WTC11 (cell line): ENCODE results near the gene RTEL1. TPM values are rescaled to one million over a fixed set of nuclear protein-coding genes. Genes with fewer than 3 reads are reported as not detected.
A peak's percentile ranks its signal among the peaks of the same experiment; 100 is the strongest.

Experiments
- ATAC-seq: fragments of 200-7000 bp; cut with Tn5 transposase; 2 replicates; pipeline ENCODE4 v1.10.0; 2021; ENCODE audit warnings: mild to moderate bottlenecking, moderate library complexity
- CTCF ChIA-PET: fragments of 300-600 bp; sonication (Branson Sonifier 250); formaldehyde crosslinking; loops from one replicate; lab custom pipeline; 2021; ENCODE audit warnings: antibody characterized with exemption; lab: Charles Lee
- POLR2A ChIA-PET: fragments of 350-600 bp; sonication (Branson Sonifier 250); formaldehyde crosslinking; loops from one replicate; lab custom pipeline; 2021; ENCODE audit warnings: antibody characterized with exemption; lab: Charles Lee
- DNase-seq: peaks from one replicate; pipeline ENCODE4 v3.0.0; 2021; ENCODE audit warnings: low spot score
- H3K27ac Mint-ChIP-seq: 2 replicates; pipeline ENCODE4 v1.8.0; 2021; ENCODE audit warnings: mixed read lengths
- H3K27me3 Mint-ChIP-seq: 2 replicates; pipeline ENCODE4 v1.8.0; 2021; ENCODE audit warnings: low read depth, mild to moderate bottlenecking, moderate library complexity, mixed read lengths
- H3K36me3 Mint-ChIP-seq: 2 replicates; pipeline ENCODE4 v1.8.0; 2021; ENCODE audit warnings: mixed read lengths
- H3K4me1 Mint-ChIP-seq: 2 replicates; pipeline ENCODE4 v1.8.0; 2022; ENCODE audit warnings: mixed read lengths
- H3K4me3 Mint-ChIP-seq: 2 replicates; pipeline ENCODE4 v1.8.0; 2021; ENCODE audit warnings: mild to moderate bottlenecking, moderate library complexity, mixed read lengths
- H3K9me3 Mint-ChIP-seq: 2 replicates; pipeline ENCODE4 v1.8.0; 2021; ENCODE audit warnings: mixed read lengths
- CREB1 ChIP-seq: sonication (generic); formaldehyde crosslinking; IDR thresholded peaks from 2 replicates; pipeline ENCODE4 v1.8.0; 2023; ENCODE audit warnings: mild to moderate bottlenecking, missing genetic modification reagents
- ELF4 ChIP-seq: sonication (generic); formaldehyde crosslinking; IDR thresholded peaks from 2 replicates; pipeline ENCODE4 v1.8.1; 2022; ENCODE audit warnings: low read depth, mild to moderate bottlenecking, moderate library complexity, missing genetic modification reagents
- FOXK1 ChIP-seq: sonication (generic); formaldehyde crosslinking; IDR thresholded peaks from 2 replicates; pipeline ENCODE4 v1.8.0; 2022; ENCODE audit warnings: mild to moderate bottlenecking, moderate library complexity, missing genetic modification reagents
- GABPB1 ChIP-seq: sonication (generic); formaldehyde crosslinking; IDR thresholded peaks from 2 replicates; pipeline ENCODE4 v1.8.1; 2023; ENCODE audit warnings: mild to moderate bottlenecking, missing genetic modification reagents
- MYBL2 ChIP-seq: sonication (generic); formaldehyde crosslinking; IDR thresholded peaks from 2 replicates; pipeline ENCODE4 v1.8.1; 2023; ENCODE audit warnings: mild to moderate bottlenecking, moderate library complexity, missing genetic modification reagents
- NR2C2 ChIP-seq: sonication (generic); formaldehyde crosslinking; IDR thresholded peaks from 2 replicates; pipeline ENCODE4 v1.8.0; 2022; ENCODE audit warnings: mild to moderate bottlenecking, missing genetic modification reagents
- SMAD3 ChIP-seq: sonication (generic); formaldehyde crosslinking; IDR thresholded peaks from 2 replicates; pipeline ENCODE4 v1.8.0; 2022; ENCODE audit warnings: missing genetic modification reagents, mild to moderate bottlenecking, borderline replicate concordance
- TEAD1 ChIP-seq: sonication (generic); formaldehyde crosslinking; IDR thresholded peaks from 2 replicates; pipeline ENCODE4 v1.8.0; 2022; ENCODE audit warnings: mild to moderate bottlenecking, missing genetic modification reagents
- TEAD4 ChIP-seq: sonication (generic); formaldehyde crosslinking; IDR thresholded peaks from 2 replicates; pipeline ENCODE4 v1.8.0; 2022; ENCODE audit warnings: mild to moderate bottlenecking, missing genetic modification reagents
- TP53 ChIP-seq: sonication (generic); formaldehyde crosslinking; IDR thresholded peaks from 2 replicates; pipeline ENCODE4 v1.8.1; 2023; ENCODE audit warnings: mild to moderate bottlenecking, missing genetic modification reagents
- ZNF263 ChIP-seq: sonication (generic); formaldehyde crosslinking; IDR thresholded peaks from 2 replicates; pipeline ENCODE4 v1.8.1; 2022; ENCODE audit warnings: low read depth, mild to moderate bottlenecking, moderate library complexity, missing genetic modification reagents
- ZNF317 ChIP-seq: sonication (generic); formaldehyde crosslinking; IDR thresholded peaks from 2 replicates; pipeline ENCODE4 v1.8.1; 2023; ENCODE audit warnings: low read depth, mild to moderate bottlenecking, moderate library complexity, missing genetic modification reagents, borderline replicate concordance
- ZNF423 ChIP-seq: fragments of 250-450 bp; sonication (Bioruptor Pico); IDR thresholded peaks from 2 replicates; pipeline ENCODE4 v2.1.2; 2022; ENCODE audit warnings: mild to moderate bottlenecking, moderate library complexity
- total RNA-seq: library from RNA; stranded (reverse); gene quantifications from 3 replicates; pipeline ENCODE4 v1.2.3, GENCODE V29; 2021
- TF ChIP-seq, protein P1 (sequence below): sonication (generic); formaldehyde crosslinking; IDR thresholded peaks from 2 replicates; pipeline ENCODE4 v1.8.0; 2022; ENCODE audit warnings: missing genetic modification reagents
- TF ChIP-seq, protein P2 (sequence below): sonication (generic); formaldehyde crosslinking; IDR thresholded peaks from 2 replicates; pipeline ENCODE4 v1.8.1; 2022; ENCODE audit warnings: missing genetic modification reagents, borderline replicate concordance
- TF ChIP-seq, protein P3 (sequence below): sonication (generic); formaldehyde crosslinking; IDR thresholded peaks from 2 replicates; pipeline ENCODE4 v1.8.0; 2022; ENCODE audit warnings: mild to moderate bottlenecking, missing genetic modification reagents
- TF ChIP-seq, protein P4 (sequence below): sonication (generic); formaldehyde crosslinking; IDR thresholded peaks from 2 replicates; pipeline ENCODE4 v1.8.0; 2022; ENCODE audit warnings: mild to moderate bottlenecking, missing genetic modification reagents
- TF ChIP-seq, protein P5 (sequence below): sonication (generic); formaldehyde crosslinking; IDR thresholded peaks from 2 replicates; pipeline ENCODE4 v1.8.1; 2022; ENCODE audit warnings: mild to moderate bottlenecking, missing genetic modification reagents, moderate library complexity, borderline replicate concordance
- TF ChIP-seq, protein P6 (sequence below): sonication (generic); formaldehyde crosslinking; IDR thresholded peaks from 2 replicates; pipeline ENCODE4 v1.8.1; 2023; ENCODE audit warnings: mild to moderate bottlenecking, missing genetic modification reagents, borderline replicate concordance

Gene RTEL1
- total RNA-seq, 1 experiment from 2014 or later: 44.9 TPM

DNA sequence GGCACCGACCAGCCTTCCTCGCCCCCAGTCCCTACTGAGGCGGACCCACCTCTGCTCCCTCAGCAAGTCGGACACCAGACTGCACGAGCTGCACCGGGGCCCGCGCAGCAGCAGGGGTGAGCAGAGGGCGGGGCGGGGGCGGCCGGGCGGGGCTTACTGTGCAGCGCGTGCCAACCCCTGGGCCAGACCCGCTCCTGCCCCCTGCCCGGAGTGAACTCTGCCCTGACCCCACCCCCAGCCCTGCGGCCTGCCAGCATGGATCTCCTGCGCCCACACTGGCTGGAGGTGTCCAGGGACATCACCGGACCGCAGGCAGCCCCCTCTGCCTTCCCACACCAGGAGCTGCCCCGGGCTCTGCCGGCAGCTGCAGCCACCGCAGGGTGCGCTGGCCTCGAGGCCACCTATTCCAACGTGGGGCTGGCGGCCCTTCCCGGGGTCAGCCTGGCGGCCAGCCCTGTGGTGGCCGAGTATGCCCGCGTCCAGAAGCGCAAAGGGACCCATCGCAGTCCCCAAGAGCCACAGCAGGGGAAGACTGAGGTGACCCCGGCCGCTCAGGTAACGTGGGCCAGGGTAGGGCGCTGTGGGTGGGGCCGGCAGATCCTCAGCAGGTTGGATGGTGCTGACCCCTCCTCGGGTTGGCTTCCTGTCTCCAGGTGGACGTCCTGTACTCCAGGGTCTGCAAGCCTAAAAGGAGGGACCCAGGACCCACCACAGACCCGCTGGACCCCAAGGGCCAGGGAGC lies 80.0 kb downstream of the RTEL1 start:
- TF ChIP-seq, protein P1, sequence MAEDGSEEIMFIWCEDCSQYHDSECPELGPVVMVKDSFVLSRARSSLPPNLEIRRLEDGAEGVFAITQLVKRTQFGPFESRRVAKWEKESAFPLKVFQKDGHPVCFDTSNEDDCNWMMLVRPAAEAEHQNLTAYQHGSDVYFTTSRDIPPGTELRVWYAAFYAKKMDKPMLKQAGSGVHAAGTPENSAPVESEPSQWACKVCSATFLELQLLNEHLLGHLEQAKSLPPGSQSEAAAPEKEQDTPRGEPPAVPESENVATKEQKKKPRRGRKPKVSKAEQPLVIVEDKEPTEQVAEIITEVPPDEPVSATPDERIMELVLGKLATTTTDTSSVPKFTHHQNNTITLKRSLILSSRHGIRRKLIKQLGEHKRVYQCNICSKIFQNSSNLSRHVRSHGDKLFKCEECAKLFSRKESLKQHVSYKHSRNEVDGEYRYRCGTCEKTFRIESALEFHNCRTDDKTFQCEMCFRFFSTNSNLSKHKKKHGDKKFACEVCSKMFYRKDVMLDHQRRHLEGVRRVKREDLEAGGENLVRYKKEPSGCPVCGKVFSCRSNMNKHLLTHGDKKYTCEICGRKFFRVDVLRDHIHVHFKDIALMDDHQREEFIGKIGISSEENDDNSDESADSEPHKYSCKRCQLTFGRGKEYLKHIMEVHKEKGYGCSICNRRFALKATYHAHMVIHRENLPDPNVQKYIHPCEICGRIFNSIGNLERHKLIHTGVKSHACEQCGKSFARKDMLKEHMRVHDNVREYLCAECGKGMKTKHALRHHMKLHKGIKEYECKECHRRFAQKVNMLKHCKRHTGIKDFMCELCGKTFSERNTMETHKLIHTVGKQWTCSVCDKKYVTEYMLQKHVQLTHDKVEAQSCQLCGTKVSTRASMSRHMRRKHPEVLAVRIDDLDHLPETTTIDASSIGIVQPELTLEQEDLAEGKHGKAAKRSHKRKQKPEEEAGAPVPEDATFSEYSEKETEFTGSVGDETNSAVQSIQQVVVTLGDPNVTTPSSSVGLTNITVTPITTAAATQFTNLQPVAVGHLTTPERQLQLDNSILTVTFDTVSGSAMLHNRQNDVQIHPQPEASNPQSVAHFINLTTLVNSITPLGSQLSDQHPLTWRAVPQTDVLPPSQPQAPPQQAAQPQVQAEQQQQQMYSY: peak; percentile 52
- TF ChIP-seq, protein P2, sequence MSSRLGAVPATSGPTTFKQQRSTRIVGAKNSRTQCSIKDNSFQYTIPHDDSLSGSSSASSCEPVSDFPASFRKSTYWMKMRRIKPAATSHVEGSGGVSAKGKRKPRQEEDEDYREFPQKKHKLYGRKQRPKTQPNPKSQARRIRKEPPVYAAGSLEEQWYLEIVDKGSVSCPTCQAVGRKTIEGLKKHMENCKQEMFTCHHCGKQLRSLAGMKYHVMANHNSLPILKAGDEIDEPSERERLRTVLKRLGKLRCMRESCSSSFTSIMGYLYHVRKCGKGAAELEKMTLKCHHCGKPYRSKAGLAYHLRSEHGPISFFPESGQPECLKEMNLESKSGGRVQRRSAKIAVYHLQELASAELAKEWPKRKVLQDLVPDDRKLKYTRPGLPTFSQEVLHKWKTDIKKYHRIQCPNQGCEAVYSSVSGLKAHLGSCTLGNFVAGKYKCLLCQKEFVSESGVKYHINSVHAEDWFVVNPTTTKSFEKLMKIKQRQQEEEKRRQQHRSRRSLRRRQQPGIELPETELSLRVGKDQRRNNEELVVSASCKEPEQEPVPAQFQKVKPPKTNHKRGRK (CRISPR knock-in tag): no peak
- TF ChIP-seq, protein P3, sequence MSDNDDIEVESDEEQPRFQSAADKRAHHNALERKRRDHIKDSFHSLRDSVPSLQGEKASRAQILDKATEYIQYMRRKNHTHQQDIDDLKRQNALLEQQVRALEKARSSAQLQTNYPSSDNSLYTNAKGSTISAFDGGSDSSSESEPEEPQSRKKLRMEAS: peak; percentile 0
- TF ChIP-seq TEAD1 (CRISPR knock-in tag): no peak
- no peak for TF ChIP-seq TEAD4
- TF ChIP-seq, protein P4, sequence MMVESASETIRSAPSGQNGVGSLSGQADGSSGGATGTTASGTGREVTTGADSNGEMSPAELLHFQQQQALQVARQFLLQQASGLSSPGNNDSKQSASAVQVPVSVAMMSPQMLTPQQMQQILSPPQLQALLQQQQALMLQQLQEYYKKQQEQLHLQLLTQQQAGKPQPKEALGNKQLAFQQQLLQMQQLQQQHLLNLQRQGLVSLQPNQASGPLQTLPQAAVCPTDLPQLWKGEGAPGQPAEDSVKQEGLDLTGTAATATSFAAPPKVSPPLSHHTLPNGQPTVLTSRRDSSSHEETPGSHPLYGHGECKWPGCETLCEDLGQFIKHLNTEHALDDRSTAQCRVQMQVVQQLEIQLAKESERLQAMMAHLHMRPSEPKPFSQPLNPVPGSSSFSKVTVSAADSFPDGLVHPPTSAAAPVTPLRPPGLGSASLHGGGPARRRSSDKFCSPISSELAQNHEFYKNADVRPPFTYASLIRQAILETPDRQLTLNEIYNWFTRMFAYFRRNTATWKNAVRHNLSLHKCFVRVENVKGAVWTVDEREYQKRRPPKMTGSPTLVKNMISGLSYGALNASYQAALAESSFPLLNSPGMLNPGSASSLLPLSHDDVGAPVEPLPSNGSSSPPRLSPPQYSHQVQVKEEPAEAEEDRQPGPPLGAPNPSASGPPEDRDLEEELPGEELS (CRISPR knock-in tag): 0 out of 2 replicates have a peak, but pooled peaks have one; percentile 34
- 0 out of 2 replicates have a peak, but pooled peaks have one; percentile 31 for TF ChIP-seq ZNF317 (CRISPR knock-in tag)
- TF ChIP-seq ZNF423 (CRISPR knock-in tag): 0 out of 2 replicates have a peak, but pooled peaks have one; percentile 21
- TF ChIP-seq, protein P5, sequence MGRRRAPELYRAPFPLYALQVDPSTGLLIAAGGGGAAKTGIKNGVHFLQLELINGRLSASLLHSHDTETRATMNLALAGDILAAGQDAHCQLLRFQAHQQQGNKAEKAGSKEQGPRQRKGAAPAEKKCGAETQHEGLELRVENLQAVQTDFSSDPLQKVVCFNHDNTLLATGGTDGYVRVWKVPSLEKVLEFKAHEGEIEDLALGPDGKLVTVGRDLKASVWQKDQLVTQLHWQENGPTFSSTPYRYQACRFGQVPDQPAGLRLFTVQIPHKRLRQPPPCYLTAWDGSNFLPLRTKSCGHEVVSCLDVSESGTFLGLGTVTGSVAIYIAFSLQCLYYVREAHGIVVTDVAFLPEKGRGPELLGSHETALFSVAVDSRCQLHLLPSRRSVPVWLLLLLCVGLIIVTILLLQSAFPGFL: peak; percentile 48; the same call in 1 of the 2 replicates
- no peak for TF ChIP-seq MYBL2
- TF ChIP-seq TP53: no peak
- TF ChIP-seq SMAD3: no peak
- 0 out of 2 replicates have a peak, but pooled peaks have one; percentile 10 for TF ChIP-seq FOXK1
- 0 out of 2 replicates have a peak, but pooled peaks have one; percentile 20 for TF ChIP-seq ZNF263 (CRISPR knock-in tag)
- TF ChIP-seq, all 79 proteins: peak for 8
- Mint-ChIP-seq H3K27me3 (no peaks in the 10 kb centered on the region), H3K4me3 (peak overlapping the region; percentile 31; the same call in 1 of the 2 replicates), H3K36me3 (peaks cover 8% of the 10 kb centered on the region; the same call in 1 of the 2 replicates), H3K27ac (no peak overlapping the region), H3K4me1 (no peaks in the 10 kb centered on the region), H3K9me3 (no peaks in the 10 kb centered on the region)
- DNase-seq (peak; percentile 42), ATAC-seq (peak; percentile 0; the same call in 1 of the 2 replicates)
- ChIA-PET CTCF (interaction anchor here (0.8 to 2.2 kb wide), 7 partner anchors 10 to 243 kb away, joined by 3 to 10 read pairs (median 5); partner anchors contain the start of genes ARFRP1, PRPF6 and ZGPAT), POLR2A (interaction anchor here (1.3 to 1.5 kb wide), 2 partner anchors 30 to 127 kb away, joined by 6 to 7 read pairs; partner anchors contain the start of genes ARFRP1, TPD52L2 and ZGPAT)

DNA sequence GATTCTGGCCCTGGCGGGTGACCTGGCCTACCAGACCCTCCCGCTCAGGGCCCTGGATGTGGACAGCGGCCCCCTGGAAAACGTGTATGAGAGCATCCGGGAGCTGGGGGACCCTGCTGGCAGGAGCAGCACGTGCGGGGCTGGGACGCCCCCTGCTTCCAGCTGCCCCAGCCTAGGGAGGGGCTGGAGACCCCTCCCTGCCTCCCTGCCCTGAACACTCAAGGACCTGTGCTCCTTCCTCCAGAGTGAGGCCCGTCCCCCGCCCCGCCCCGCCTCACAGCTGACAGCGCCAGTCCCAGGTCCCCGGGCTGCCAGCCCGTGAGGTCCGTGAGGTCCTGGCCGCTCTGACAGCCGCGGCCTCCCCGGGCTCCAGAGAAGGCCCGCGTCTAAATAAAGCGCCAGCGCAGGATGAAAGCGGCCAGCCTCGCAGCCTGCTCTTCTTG lies 80.6 kb downstream of the RTEL1 start:
- no peaks in the 10 kb centered on the region for H3K9me3 Mint-ChIP-seq
- DNase-seq (peak; percentile 73), ATAC-seq (peak; percentile 11)
- H3K27ac Mint-ChIP-seq: no peak overlapping the region
- CTCF ChIA-PET: interaction anchor here (0.6 to 2.2 kb wide), 12 partner anchors 11 to 242 kb away, joined by 3 to 10 read pairs (median 4); partner anchors contain the start of genes ARFRP1, PRPF6, TPD52L2 and ZGPAT
- no peaks in the 10 kb centered on the region for H3K27me3 Mint-ChIP-seq
- no peaks in the 10 kb centered on the region for H3K4me1 Mint-ChIP-seq
- peaks cover 6% of the 10 kb centered on the region; the same call in 1 of the 2 replicates for H3K36me3 Mint-ChIP-seq
- H3K4me3 Mint-ChIP-seq: peak overlapping the region; percentile 31
- POLR2A ChIA-PET: interaction anchor here (0.6 to 1.5 kb wide), 3 partner anchors 31 to 230 kb away, joined by 5 to 7 read pairs (median 6); partner anchors contain the start of genes ARFRP1, TPD52L2 and ZGPAT
- TF ChIP-seq FOXK1 (no peak), CREB1 (CRISPR knock-in tag) (no peak), NR2C2 (CRISPR knock-in tag) (no peak), ELF4 (no peak), ZNF423 (CRISPR knock-in tag) (no peak), GABPB1 (CRISPR knock-in tag) (peak; percentile 8; the same call in 1 of the 2 replicates)
- TF ChIP-seq, protein P6, sequence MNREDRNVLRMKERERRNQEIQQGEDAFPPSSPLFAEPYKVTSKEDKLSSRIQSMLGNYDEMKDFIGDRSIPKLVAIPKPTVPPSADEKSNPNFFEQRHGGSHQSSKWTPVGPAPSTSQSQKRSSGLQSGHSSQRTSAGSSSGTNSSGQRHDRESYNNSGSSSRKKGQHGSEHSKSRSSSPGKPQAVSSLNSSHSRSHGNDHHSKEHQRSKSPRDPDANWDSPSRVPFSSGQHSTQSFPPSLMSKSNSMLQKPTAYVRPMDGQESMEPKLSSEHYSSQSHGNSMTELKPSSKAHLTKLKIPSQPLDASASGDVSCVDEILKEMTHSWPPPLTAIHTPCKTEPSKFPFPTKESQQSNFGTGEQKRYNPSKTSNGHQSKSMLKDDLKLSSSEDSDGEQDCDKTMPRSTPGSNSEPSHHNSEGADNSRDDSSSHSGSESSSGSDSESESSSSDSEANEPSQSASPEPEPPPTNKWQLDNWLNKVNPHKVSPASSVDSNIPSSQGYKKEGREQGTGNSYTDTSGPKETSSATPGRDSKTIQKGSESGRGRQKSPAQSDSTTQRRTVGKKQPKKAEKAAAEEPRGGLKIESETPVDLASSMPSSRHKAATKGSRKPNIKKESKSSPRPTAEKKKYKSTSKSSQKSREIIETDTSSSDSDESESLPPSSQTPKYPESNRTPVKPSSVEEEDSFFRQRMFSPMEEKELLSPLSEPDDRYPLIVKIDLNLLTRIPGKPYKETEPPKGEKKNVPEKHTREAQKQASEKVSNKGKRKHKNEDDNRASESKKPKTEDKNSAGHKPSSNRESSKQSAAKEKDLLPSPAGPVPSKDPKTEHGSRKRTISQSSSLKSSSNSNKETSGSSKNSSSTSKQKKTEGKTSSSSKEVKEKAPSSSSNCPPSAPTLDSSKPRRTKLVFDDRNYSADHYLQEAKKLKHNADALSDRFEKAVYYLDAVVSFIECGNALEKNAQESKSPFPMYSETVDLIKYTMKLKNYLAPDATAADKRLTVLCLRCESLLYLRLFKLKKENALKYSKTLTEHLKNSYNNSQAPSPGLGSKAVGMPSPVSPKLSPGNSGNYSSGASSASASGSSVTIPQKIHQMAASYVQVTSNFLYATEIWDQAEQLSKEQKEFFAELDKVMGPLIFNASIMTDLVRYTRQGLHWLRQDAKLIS: no peak
